H1 (cell line): ENCODE measurements around the gene AFG1L. TPM values are rescaled to one million over a fixed set of nuclear protein-coding genes. Genes with fewer than 3 reads are reported as not detected.
A peak's percentile ranks its signal among the peaks of the same experiment; 100 is the strongest.

ENCODE experiments used
- CTCF ChIA-PET: fragments of 300-600 bp; sonication (Branson Sonifier 250); formaldehyde crosslinking; loops from one replicate; lab custom pipeline; 2021; ENCODE audit not compliant: partially characterized antibody; lab: Charles Lee
- POLR2A ChIA-PET: fragments of 300-600 bp; sonication (Branson Sonifier 250); formaldehyde crosslinking; loops from one replicate; lab custom pipeline; 2021; ENCODE audit warnings: inconsistent platforms; ENCODE audit not compliant: partially characterized antibody; lab: Charles Lee
- DNase-seq, 2 experiments: peaks; one replicate each; pipeline versions ENCODE4 v3.0.0 to v3.0.0-alpha.2; 2010 to 2022; ENCODE audit warnings: low spot score in 2 of 2, low read depth in 1 of 2, mixed read lengths in 1 of 2
- FAIRE-seq: peaks from 2 replicates; lab custom pipeline; 2011; peaks lifted over from hg19 to GRCh38; lab: Jason Lieb, UNC
- H2AFZ ChIP-seq: 2 replicates; pipeline ENCODE4 v1.8.1; 2012; ENCODE audit warnings: low read length, inconsistent platforms
- H2AK5ac ChIP-seq: 2 replicates; pipeline ENCODE4 v1.6.1; 2013; ENCODE audit warnings: low read depth, low read length
- H2BK120ac ChIP-seq: replicated peaks from 2 replicates; pipeline ENCODE3; 2013; ENCODE audit warnings: low read depth, low read length, inconsistent platforms
- H2BK12ac ChIP-seq: 2 replicates; pipeline ENCODE4 v1.6.1; 2013; ENCODE audit warnings: low read depth, low read length
- H2BK15ac ChIP-seq: 2 replicates; pipeline ENCODE4 v1.6.1; 2013; ENCODE audit warnings: low read length
- H2BK20ac ChIP-seq: 2 replicates; pipeline ENCODE4 v1.6.1; 2013; ENCODE audit warnings: low read length
- H2BK5ac ChIP-seq: 2 replicates; pipeline ENCODE4 v1.6.1; 2013; ENCODE audit warnings: low read depth, low read length
- H3K14ac ChIP-seq: 2 replicates; pipeline ENCODE4 v1.6.1; 2013; ENCODE audit warnings: inconsistent platforms; ENCODE audit not compliant: insufficient read length
- H3K18ac ChIP-seq: 2 replicates; pipeline ENCODE4 v1.6.1; 2013; ENCODE audit warnings: low read length; ENCODE audit errors: extremely low read depth
- H3K23ac ChIP-seq: 2 replicates; pipeline ENCODE4 v1.6.1; 2013; ENCODE audit warnings: inconsistent platforms; ENCODE audit not compliant: insufficient read length
- H3K23me2 ChIP-seq: 2 replicates; pipeline ENCODE4 v1.6.1; 2013; ENCODE audit warnings: low read depth, low read length
- H3K27ac ChIP-seq: 2 replicates; pipeline ENCODE4 v1.6.1; 2011; ENCODE audit warnings: low read depth, low read length, inconsistent platforms
- H3K27me3 ChIP-seq, 4 experiments: replicated peaks in 1 of 4; 1 replicate in 1 of 4; 2 replicates in 3 of 4; pipeline versions ENCODE4 v1.6.1 to v1.8.1; 2011 to 2013; ENCODE audit warnings: low read length in 3 of 4, mild to moderate bottlenecking in 3 of 4, inconsistent platforms in 2 of 4, mixed read lengths in 2 of 4, moderate library complexity in 1 of 4; ENCODE audit not compliant: control insufficient read depth in 3 of 4, insufficient read depth in 3 of 4; ENCODE audit errors: extremely low read depth in 1 of 4
- H3K36me3 ChIP-seq, 4 experiments: 2 replicates each; pipeline versions ENCODE4 v1.6.1 to v1.8.1; 2011 to 2013; ENCODE audit warnings: mild to moderate bottlenecking in 4 of 4, low read length in 3 of 4, moderate library complexity in 2 of 4, control low read depth in 1 of 4, inconsistent platforms in 1 of 4; ENCODE audit not compliant: insufficient read depth in 4 of 4, control insufficient read depth in 2 of 4
- H3K4ac ChIP-seq: replicated peaks from 2 replicates; pipeline ENCODE3; 2013; ENCODE audit warnings: low read length, low read depth, mixed read lengths, inconsistent platforms; ENCODE audit not compliant: insufficient read length
- H3K4me1 ChIP-seq, 4 experiments: replicated peaks in 1 of 4; 1 replicate in 1 of 4; 2 replicates in 3 of 4; pipeline versions ENCODE4 v1.6.1 to v1.8.1; 2011 to 2013; ENCODE audit warnings: low read length in 3 of 4, inconsistent platforms in 2 of 4, mixed read lengths in 1 of 4; ENCODE audit not compliant: insufficient read depth in 4 of 4, control insufficient read depth in 3 of 4
- H3K4me2 ChIP-seq, 2 experiments: 2 replicates each; pipeline versions ENCODE4 v1.6.1 to v1.8.1; 2011 to 2013; ENCODE audit warnings: low read depth in 2 of 2, low read length in 2 of 2, control low read depth in 1 of 2, inconsistent platforms in 1 of 2, mild to moderate bottlenecking in 1 of 2; ENCODE audit not compliant: insufficient read depth in 1 of 2
- H3K4me3 ChIP-seq, 4 experiments: fragments of 200-600, 300-600 bp in 1 of 4; sonication (generic), shearing (Covaris generic), sonication (Bioruptor Twin) in 1 of 4; 2 replicates each; pipeline versions ENCODE4 v1.5.1 to v1.8.1; 2011 to 2016; ENCODE audit warnings: low read length in 4 of 4, low read depth in 3 of 4, control low read depth in 2 of 4, inconsistent platforms in 2 of 4, mild to moderate bottlenecking in 2 of 4, mixed read lengths in 1 of 4, moderate library complexity in 1 of 4; ENCODE audit not compliant: insufficient read depth in 2 of 4; ENCODE audit errors: extremely low read depth in 1 of 4
- H3K56ac ChIP-seq: replicated peaks from 2 replicates; pipeline ENCODE3; 2013; ENCODE audit warnings: low read depth, mild to moderate bottlenecking, mixed read lengths, low read length, inconsistent platforms; ENCODE audit not compliant: insufficient read length
- H3K79me1 ChIP-seq: 2 replicates; pipeline ENCODE4 v1.6.1; 2013; ENCODE audit warnings: low read depth, low read length, control low read depth
- H3K79me2 ChIP-seq, 2 experiments: 2 replicates each; pipeline versions ENCODE4 v1.6.1 to v1.8.1; 2012 to 2013; ENCODE audit warnings: low read length in 2 of 2, mild to moderate bottlenecking in 2 of 2, inconsistent platforms in 1 of 2; ENCODE audit not compliant: insufficient read depth in 2 of 2, control insufficient read depth in 1 of 2
- H3K9ac ChIP-seq, 4 experiments: replicated peaks in 1 of 4; 1 replicate in 1 of 4; 2 replicates in 3 of 4; pipeline versions ENCODE4 v1.6.1 to v1.8.1; 2011 to 2013; ENCODE audit warnings: low read depth in 3 of 4, low read length in 3 of 4, control low read depth in 2 of 4, mild to moderate bottlenecking in 2 of 4, moderate library complexity in 2 of 4, inconsistent platforms in 1 of 4; ENCODE audit errors: extremely low read depth in 1 of 4
- H3K9me3 ChIP-seq, 2 experiments: 2 replicates each; pipeline versions ENCODE4 v1.6.1 to v1.8.1; 2012 to 2013; ENCODE audit warnings: mild to moderate bottlenecking in 2 of 2, moderate library complexity in 2 of 2, control low read depth in 1 of 2, inconsistent platforms in 1 of 2, low read depth in 1 of 2, low read length in 1 of 2, mixed read lengths in 1 of 2; ENCODE audit not compliant: insufficient read depth in 2 of 2
- H4K20me1 ChIP-seq, 2 experiments: replicated peaks in 1 of 2; 2 replicates each; pipeline versions ENCODE3 to v1.8.1; 2011 to 2013; ENCODE audit warnings: inconsistent platforms in 2 of 2, low read length in 2 of 2, mild to moderate bottlenecking in 1 of 2; ENCODE audit not compliant: insufficient read depth in 2 of 2, control insufficient read depth in 1 of 2
- H4K5ac ChIP-seq: 2 replicates; pipeline ENCODE4 v1.6.1; 2013; ENCODE audit warnings: low read length, low read depth, mixed read lengths, inconsistent platforms; ENCODE audit not compliant: insufficient read length
- H4K8ac ChIP-seq: 2 replicates; pipeline ENCODE4 v1.8.0; 2013; ENCODE audit warnings: mild to moderate bottlenecking, moderate library complexity, low read length, inconsistent platforms; ENCODE audit not compliant: insufficient read depth; ENCODE audit errors: extremely low read depth
- H4K91ac ChIP-seq: replicated peaks from 2 replicates; pipeline ENCODE3; 2013; ENCODE audit warnings: low read length, mixed read lengths, inconsistent platforms; ENCODE audit not compliant: insufficient read length
- BACH1 ChIP-seq: IDR thresholded peaks from 2 replicates; pipeline ENCODE4 v1.6.1; 2012; ENCODE audit warnings: low read length, improper control_type of control experiment
- CTBP2 ChIP-seq: IDR thresholded peaks from 2 replicates; pipeline ENCODE4 v1.7.0; 2011; ENCODE audit warnings: borderline replicate concordance, mild to moderate bottlenecking, moderate library complexity, mixed read lengths, low read length; ENCODE audit not compliant: insufficient read depth, insufficient read length
- HDAC6 ChIP-seq: IDR thresholded peaks from one replicate; pipeline ENCODE4 v1.7.1; 2012; ENCODE audit warnings: low read depth, mild to moderate bottlenecking, inconsistent platforms, low read length, moderate library complexity
- KDM1A ChIP-seq: fragments of 200-600, 300-600 bp; sonication (generic); IDR thresholded peaks from 2 replicates; pipeline ENCODE4 v1.7.1; 2016; ENCODE audit warnings: mild to moderate bottlenecking, low read length, borderline replicate concordance
- POLR2AphosphoS5 ChIP-seq: IDR thresholded peaks from 2 replicates; pipeline ENCODE4 v1.6.1; 2011; ENCODE audit warnings: low read depth, low read length
- RAD21 ChIP-seq, 2 experiments: IDR thresholded peaks in 1 of 2; conservative IDR thresholded peaks in 1 of 2; 2 replicates each; pipeline ENCODE4 v1.6.1; 2011; ENCODE audit warnings: low read depth in 2 of 2, low read length in 2 of 2, improper control_type of control experiment in 1 of 2, inconsistent platforms in 1 of 2, mild to moderate bottlenecking in 1 of 2, moderate library complexity in 1 of 2
- SRF ChIP-seq: IDR thresholded peaks from 2 replicates; pipeline ENCODE4 v1.6.1; 2011; ENCODE audit warnings: mild to moderate bottlenecking, low read depth, low read length, moderate library complexity
- WGBS, 2 experiments: shearing (Covaris generic) in 1 of 2; methylation state at CpG; one replicate each; pipeline versions ENCODE4 v1.1.6 to v1.1.7; 2013 to 2015; ENCODE audit warnings: low lambda C conversion rate in 2 of 2, mixed read lengths in 2 of 2, inconsistent platforms in 1 of 2, low coverage in 1 of 2, missing lambda C conversion rate in 1 of 2; ENCODE audit not compliant: insufficient replicate concordance in 2 of 2, insufficient coverage in 1 of 2, insufficient read length in 1 of 2; ENCODE audit errors: extremely low coverage in 1 of 2, missing lambda C conversion rate in 1 of 2; 5-methylcytosine and 5-hydroxymethylcytosine counted together
- polyA plus RNA-seq, 7 experiments: library from polyadenylated mRNA; depleted of rRNA in 3 of 7; stranded (reverse) in 5 of 7; unstranded in 2 of 7; fragments of >200 nt in 5 of 7; fragments of 200-250 nt in 2 of 7; gene quantifications; 1 replicate in 5 of 7; 2 replicates in 1 of 7; 4 replicates in 1 of 7; pipeline versions ENCODE4 v1.2.1 to v1.2.3, GENCODE V29; 2011 to 2013; ENCODE audit warnings: missing spikeins in 2 of 7, mixed read lengths in 2 of 7
- total RNA-seq: library from RNA; stranded (reverse); fragmentation: NEBNext Ultra II Directional; extraction: Animal tissue kit (Norgen Biotek cat#: 25700); gene quantifications from 2 replicates; pipeline ENCODE4 v1.2.1, GENCODE V29; 2021
- TF ChIP-seq, protein P1 (sequence below), 3 experiments: IDR thresholded peaks; 1 replicate in 2 of 3; 2 replicates in 1 of 3; pipeline versions ENCODE4 v1.5.1 to v1.6.1; 2011; ENCODE audit warnings: low read length in 3 of 3, mild to moderate bottlenecking in 3 of 3, inconsistent platforms in 2 of 3, low read depth in 1 of 3, moderate library complexity in 1 of 3; ENCODE audit not compliant: insufficient read depth in 1 of 3; ENCODE audit errors: control extremely low read depth in 1 of 3

Gene AFG1L
- total and polyA plus RNA-seq, 2 of the 8 experiments (the other 6 are each of a cell fraction or from before 2014, with no cell fraction given): 0.98 to 5.7 TPM

DNA sequence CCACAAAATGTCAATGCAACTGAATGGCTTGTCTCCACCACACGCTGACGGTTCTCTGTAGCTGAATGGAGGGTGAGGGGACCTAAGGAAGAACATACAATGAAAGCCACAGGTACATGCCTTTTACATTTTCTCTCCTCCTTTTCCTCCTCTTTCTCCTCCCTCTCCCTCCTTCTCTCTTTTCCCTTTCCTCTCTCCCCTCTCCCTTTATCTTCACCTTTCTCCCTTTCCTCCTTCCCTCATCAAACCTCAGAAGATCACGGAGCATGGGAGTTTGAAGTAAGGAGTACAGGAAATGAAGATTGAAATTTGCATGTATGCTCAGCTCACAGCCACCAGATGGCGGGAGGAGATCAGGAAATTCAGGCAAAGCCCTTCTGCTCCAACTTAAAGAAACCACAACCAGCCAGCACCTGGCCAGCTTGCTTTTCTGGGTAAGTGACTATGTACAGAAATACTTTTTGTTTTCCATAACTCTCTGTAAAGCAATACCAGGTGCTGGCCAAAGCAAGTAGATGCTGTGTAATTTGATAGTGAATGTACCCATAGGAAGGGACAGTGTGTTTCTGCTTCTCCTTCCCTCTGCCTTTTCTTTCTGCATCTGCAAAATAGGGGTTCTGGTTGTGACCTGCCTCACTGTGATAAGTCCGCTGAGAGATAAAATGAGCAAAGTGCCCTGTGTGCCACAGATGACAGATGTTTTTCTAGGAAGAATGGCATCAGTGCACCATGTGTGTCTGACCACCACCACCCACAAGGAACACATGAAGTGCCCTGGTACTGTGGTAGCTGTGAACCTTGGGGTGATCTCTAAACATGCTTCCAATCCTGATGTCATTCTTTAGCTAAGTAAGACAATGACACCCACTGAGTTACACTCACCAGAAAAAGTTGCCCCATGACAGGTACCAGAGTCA, 247.2 kb downstream of the AFG1L start:
- TF ChIP-seq SRF: no peak
- TF ChIP-seq HDAC6: no peak
- TF ChIP-seq BACH1: no peak
- TF ChIP-seq POLR2AphosphoS5: no peak
- no peak for TF ChIP-seq KDM1A
- peak; percentile 99 for TF ChIP-seq RAD21 (IDR thresholded peaks at IDR 0.05 in 1 of 2, conservative IDR thresholded peaks at IDR 0.05 in 1 of 2; ENCODE audit: low read depth in 2 of 2, low read length in 2 of 2)
- TF ChIP-seq CTBP2: no peak
- TF ChIP-seq, protein P1, sequence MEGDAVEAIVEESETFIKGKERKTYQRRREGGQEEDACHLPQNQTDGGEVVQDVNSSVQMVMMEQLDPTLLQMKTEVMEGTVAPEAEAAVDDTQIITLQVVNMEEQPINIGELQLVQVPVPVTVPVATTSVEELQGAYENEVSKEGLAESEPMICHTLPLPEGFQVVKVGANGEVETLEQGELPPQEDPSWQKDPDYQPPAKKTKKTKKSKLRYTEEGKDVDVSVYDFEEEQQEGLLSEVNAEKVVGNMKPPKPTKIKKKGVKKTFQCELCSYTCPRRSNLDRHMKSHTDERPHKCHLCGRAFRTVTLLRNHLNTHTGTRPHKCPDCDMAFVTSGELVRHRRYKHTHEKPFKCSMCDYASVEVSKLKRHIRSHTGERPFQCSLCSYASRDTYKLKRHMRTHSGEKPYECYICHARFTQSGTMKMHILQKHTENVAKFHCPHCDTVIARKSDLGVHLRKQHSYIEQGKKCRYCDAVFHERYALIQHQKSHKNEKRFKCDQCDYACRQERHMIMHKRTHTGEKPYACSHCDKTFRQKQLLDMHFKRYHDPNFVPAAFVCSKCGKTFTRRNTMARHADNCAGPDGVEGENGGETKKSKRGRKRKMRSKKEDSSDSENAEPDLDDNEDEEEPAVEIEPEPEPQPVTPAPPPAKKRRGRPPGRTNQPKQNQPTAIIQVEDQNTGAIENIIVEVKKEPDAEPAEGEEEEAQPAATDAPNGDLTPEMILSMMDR (IDR thresholded peaks at IDR 0.05; ENCODE audit: control extremely low read depth in 1 of 3, insufficient read depth in 1 of 3, low read depth in 1 of 3, low read length in 3 of 3): peak; percentile 45 to 91 (median 90)

More for the DNA sequence above, 247.2 kb downstream of the AFG1L start:
- Histone ChIP-seq H3K27ac (no peak overlapping the region), H3K23me2 (no peaks in the 10 kb centered on the region), H2BK20ac (no peak overlapping the region), H3K27me3 (no peaks in the 10 kb centered on the region), H3K4me1 (peaks cover 0 to 9% (median 1%) of the 10 kb centered on the region in 4 experiments; a peak in 3 of 7 replicates), H3K4ac (no peak overlapping the region), H4K20me1 (no peaks in the 10 kb centered on the region), H3K4me2 (peak overlapping the region in 1 of 2 experiments; percentile 43; a peak in 2 of 4 replicates), H3K4me3 (peak overlapping the region in 1 of 4 experiments; percentile 26; a peak in 1 of 8 replicates), H4K8ac (no peak overlapping the region), H2BK120ac (no peak overlapping the region), H2BK12ac (no peak overlapping the region), H2BK15ac (no peak overlapping the region; the same call in 1 of the 2 replicates), H3K9ac (no peak overlapping the region), H3K9me3 (no peaks in the 10 kb centered on the region), H3K79me1 (no peaks in the 10 kb centered on the region), H3K56ac (no peak overlapping the region), H2AFZ (peak overlapping the region; percentile 100), H2AK5ac (no peak overlapping the region), H4K5ac (no peak overlapping the region), H3K36me3 (no peaks in the 10 kb centered on the region), H3K23ac (no peak overlapping the region), H3K18ac (no peak overlapping the region), H2BK5ac (no peak overlapping the region), H4K91ac (peak overlapping the region; percentile 19), H3K14ac (no peak overlapping the region), H3K79me2 (no peaks in the 10 kb centered on the region)
- WGBS, 2 experiments: 50% methylated on average over 5 of the region's 5 CpGs; no CpG with 5 or more reads in 1 of the 2 experiments
- FAIRE-seq (peak; percentile 100), DNase-seq (peak; percentile 59 to 72)
- CTCF ChIA-PET: interaction anchor here (0.5 to 8.0 kb wide), 63 partner anchors 9 to 918 kb away, joined by 3 to 117 read pairs (median 5); partner anchors contain the start of gene ARMC2
- POLR2A ChIA-PET: interaction anchor here (1.0 kb wide), 2 partner anchors 15 to 297 kb away, joined by 3 read pairs; no protein-coding TSS in a partner anchor
